ENCODE data around the gene MED25.

The MED25 gene

GRCh38 chr19:49817964-49818648, at the start of gene MED25:
TSS of gene MED25 (plus strand) at chr19:49818289. CDS start at chr19:49818342, 53 bp downstream.
- peak; percentile 82 for DNase-seq

GRCh38 chr19:49770529-49770928, 47.6 kb upstream of the MED25 start:
- no peak for DNase-seq

GRCh38 chr19:49771674-49772139, 46.4 kb upstream of the MED25 start:
- DNase-seq, result no peak

GRCh38 chr19:49772850-49773432, 45.1 kb upstream of the MED25 start:
- DNase-seq, result no peak

GRCh38 chr19:49773663-49774350, 44.3 kb upstream of the MED25 start:
- no peak for DNase-seq

GRCh38 chr19:49774969-49775368, 43.1 kb upstream of the MED25 start:
- DNase-seq, result no peak

- DNase-seq, result no peak
Observed at GRCh38 chr19:49775742-49776370, 42.2 kb upstream of the MED25 start.

- DNase-seq, result no peak
Observed at GRCh38 chr19:49776371-49776764, 41.7 kb upstream of the MED25 start.

- DNase-seq, result no peak
Observed at GRCh38 chr19:49779731-49780555, 38.1 kb upstream of the MED25 start.

- DNase-seq, result no peak
Observed at GRCh38 chr19:49780861-49781260, 37.2 kb upstream of the MED25 start.

GRCh38 chr19:49781394-49781793, 36.7 kb upstream of the MED25 start:
- no peak for DNase-seq

GRCh38 chr19:49782515-49782914, 35.6 kb upstream of the MED25 start:
- DNase-seq, result no peak

GRCh38 chr19:49786376-49786820, 31.7 kb upstream of the MED25 start:
- DNase-seq, result peak; percentile 8

- no peak for DNase-seq
Observed at GRCh38 chr19:49787746-49788145, 30.3 kb upstream of the MED25 start.

GRCh38 chr19:49788857-49789256, 29.2 kb upstream of the MED25 start:
- no peak for DNase-seq

- DNase-seq, result no peak
Observed at GRCh38 chr19:49790866-49791265, 27.2 kb upstream of the MED25 start.

- no peak for DNase-seq
Observed at GRCh38 chr19:49791776-49792445, 26.2 kb upstream of the MED25 start.

- DNase-seq, result no peak
Observed at GRCh38 chr19:49792829-49793560, 25.1 kb upstream of the MED25 start.

- DNase-seq, result peak; percentile 9
Observed at GRCh38 chr19:49793561-49793840, 24.6 kb upstream of the MED25 start.

GRCh38 chr19:49795615-49796014, 22.5 kb upstream of the MED25 start:
- DNase-seq, result no peak

GRCh38 chr19:49798574-49798973, 19.5 kb upstream of the MED25 start:
- no peak for DNase-seq

Measured in T1000 (cell line).